B cell (primary cell): ENCODE data around the gene CCDC6.

Experiments
- CTCF ChIP-seq: fragments of 200-600 bp; IDR thresholded peaks from one replicate; pipeline ENCODE4 v1.8.0; 2022; ENCODE audit warnings: antibody characterized with exemption, mild to moderate bottlenecking
- EZH2 ChIP-seq: IDR thresholded peaks from 2 replicates; pipeline ENCODE4 v1.6.1; 2012; ENCODE audit warnings: borderline replicate concordance, low read depth, mild to moderate bottlenecking, moderate library complexity, low read length; ENCODE audit not compliant: insufficient read depth, poor library complexity, severe bottlenecking

GRCh38 chr10:59937720-59938119 is 31.4 kb upstream of the CCDC6 start:
- no peak for TF ChIP-seq CTCF
- TF ChIP-seq EZH2: no peak
